Suprapubic skin (tissue), 4 donors: ENCODE results near the gene PTPRN2. TPM values are rescaled to one million over a fixed set of nuclear protein-coding genes. Genes with fewer than 3 reads are reported as not detected.

Source experiments
- DNase-seq, 2 donors: peaks; one replicate each; pipeline ENCODE4 v3.0.0-alpha.2; 2019; ENCODE audit warnings: low spot score in 2 of 2
- H3K27ac ChIP-seq: fragments of 200-600 bp; sonication (generic); one replicate; pipeline ENCODE4 v1.5.1; 2019
- H3K27me3 ChIP-seq: fragments of 200-600 bp; sonication (generic); one replicate; pipeline ENCODE4 v1.5.1; 2019
- H3K36me3 ChIP-seq: fragments of 200-600 bp; sonication (generic); one replicate; pipeline ENCODE4 v1.5.1; 2019
- H3K4me1 ChIP-seq: fragments of 200-600 bp; sonication (generic); one replicate; pipeline ENCODE4 v1.5.1; 2019
- H3K4me3 ChIP-seq: fragments of 200-600 bp; sonication (generic); one replicate; pipeline ENCODE4 v1.5.1; 2019; ENCODE audit warnings: mild to moderate bottlenecking
- H3K9me3 ChIP-seq: fragments of 200-600 bp; sonication (generic); one replicate; pipeline ENCODE4 v1.5.1; 2019
- CTCF ChIP-seq, 2 donors: fragments of 200-600 bp in 1 of 2; fragments of 450-650 bp in 1 of 2; sonication (generic) in 1 of 2; IDR thresholded peaks; one replicate each; pipeline ENCODE4 v1.5.1; 2016 to 2019; ENCODE audit warnings: antibody characterized with exemption in 2 of 2, mild to moderate bottlenecking in 1 of 2, moderate library complexity in 1 of 2
- EP300 ChIP-seq: sonication (generic); formaldehyde crosslinking; IDR thresholded peaks from one replicate; pipeline ENCODE4 v1.6.1; 2017; ENCODE audit warnings: antibody characterized with exemption
- POLR2A ChIP-seq, 2 donors: fragments of 450-650 bp; IDR thresholded peaks; one replicate each; pipeline ENCODE4 v1.6.1; 2017; ENCODE audit warnings: antibody characterized with exemption in 2 of 2, mild to moderate bottlenecking in 2 of 2, moderate library complexity in 2 of 2
- POLR2AphosphoS5 ChIP-seq, 3 donors: sonication (generic); formaldehyde crosslinking; IDR thresholded peaks; one replicate each; pipeline ENCODE4 v1.6.1; 2017; ENCODE audit warnings: antibody characterized with exemption in 3 of 3
- WGBS: methylation state at CpG from one replicate; pipeline ENCODE4 v1.1.5; 2018; 5-methylcytosine and 5-hydroxymethylcytosine counted together
- total RNA-seq, 4 donors: library from RNA; depleted of rRNA; stranded (reverse); fragments of >200 nt; gene quantifications; one replicate each; pipeline ENCODE4 v1.1.0, GENCODE V29; 2016

The PTPRN2 gene
- total RNA-seq, 4 donors from 2014 or later, result 0.23 to 1.8 (median 1.3) TPM

- Histone ChIP-seq H3K27me3 (no peaks in the 10 kb centered on the region), H3K4me3 (no peak overlapping the region), H3K4me1 (no peaks in the 10 kb centered on the region), H3K27ac (no peak overlapping the region), H3K36me3 (no peaks in the 10 kb centered on the region), H3K9me3 (no peaks in the 10 kb centered on the region)
- no peak for DNase-seq
- no CpG with 5 or more reads among the region's 12 CpGs for WGBS
- TF ChIP-seq POLR2A (IDR thresholded peaks at IDR 0.05), result no peak
- TF ChIP-seq CTCF (IDR thresholded peaks at IDR 0.05), result no peak
- no peak for TF ChIP-seq POLR2AphosphoS5 (IDR thresholded peaks at IDR 0.05)
- TF ChIP-seq EP300, result no peak
Observed at GRCh38 chr7:157864911-157865310, 722.7 kb downstream of the PTPRN2 start.

- no peaks in the 10 kb centered on the region for H3K4me1 ChIP-seq
- WGBS, result 72% methylated on average over 15 of the region's 31 CpGs
Observed at GRCh38 chr7:157863906-157864810, 723.5 kb downstream of the PTPRN2 start.

GRCh38 chr7:157863176-157863575 is 724.4 kb downstream of the PTPRN2 start:
- 90% methylated on average over 12 of the region's 12 CpGs for WGBS
- TF ChIP-seq CTCF (IDR thresholded peaks at IDR 0.05) (no peak), POLR2A (IDR thresholded peaks at IDR 0.05) (no peak), POLR2AphosphoS5 (IDR thresholded peaks at IDR 0.05) (no peak), EP300 (no peak)
- no peaks in the 10 kb centered on the region for H3K36me3 ChIP-seq

More at GRCh38 chr7:157863906-157864810, 723.5 kb downstream of the PTPRN2 start:
- H3K36me3 ChIP-seq, result no peaks in the 10 kb centered on the region
- no peak for DNase-seq
- TF ChIP-seq POLR2AphosphoS5 (IDR thresholded peaks at IDR 0.05) (no peak), CTCF (IDR thresholded peaks at IDR 0.05) (no peak), EP300 (no peak), POLR2A (IDR thresholded peaks at IDR 0.05) (no peak)
- no peaks in the 10 kb centered on the region for H3K9me3 ChIP-seq
- H3K4me3 ChIP-seq, result no peak overlapping the region
- no peak overlapping the region for H3K27ac ChIP-seq
- no peaks in the 10 kb centered on the region for H3K27me3 ChIP-seq

GRCh38 chr7:157862731-157863130 is 724.9 kb downstream of the PTPRN2 start:
- H3K27me3 ChIP-seq, result no peaks in the 10 kb centered on the region
- 88% methylated on average over 25 of the region's 25 CpGs for WGBS
- no peaks in the 10 kb centered on the region for H3K36me3 ChIP-seq
- TF ChIP-seq EP300 (no peak), POLR2AphosphoS5 (IDR thresholded peaks at IDR 0.05) (no peak), POLR2A (IDR thresholded peaks at IDR 0.05) (no peak), CTCF (IDR thresholded peaks at IDR 0.05) (no peak)
- no peaks in the 10 kb centered on the region for H3K4me1 ChIP-seq
- H3K9me3 ChIP-seq, result no peaks in the 10 kb centered on the region
- no peak overlapping the region for H3K4me3 ChIP-seq
- H3K27ac ChIP-seq, result no peak overlapping the region
- no peak for DNase-seq

More at GRCh38 chr7:157863176-157863575, 724.4 kb downstream of the PTPRN2 start:
- no peak for DNase-seq
- no peak overlapping the region for H3K4me3 ChIP-seq
- no peaks in the 10 kb centered on the region for H3K27me3 ChIP-seq
- H3K4me1 ChIP-seq, result no peaks in the 10 kb centered on the region
- H3K27ac ChIP-seq, result no peak overlapping the region
- no peaks in the 10 kb centered on the region for H3K9me3 ChIP-seq

GRCh38 chr7:157861551-157861950 is 726.1 kb downstream of the PTPRN2 start:
- no peaks in the 10 kb centered on the region for H3K27me3 ChIP-seq
- TF ChIP-seq POLR2AphosphoS5 (IDR thresholded peaks at IDR 0.05) (no peak), CTCF (IDR thresholded peaks at IDR 0.05) (no peak), POLR2A (IDR thresholded peaks at IDR 0.05) (no peak), EP300 (no peak)
- 88% methylated on average over 9 of the region's 17 CpGs for WGBS

More at GRCh38 chr7:157861551-157861950, 726.1 kb downstream of the PTPRN2 start:
- DNase-seq, result no peak
- Histone ChIP-seq H3K27ac (no peak overlapping the region), H3K9me3 (no peaks in the 10 kb centered on the region), H3K4me3 (no peak overlapping the region), H3K36me3 (no peaks in the 10 kb centered on the region), H3K4me1 (no peaks in the 10 kb centered on the region)
